Caki2 (cell line): ENCODE measurements around the gene HNRNPLL. TPM values are rescaled to one million over a fixed set of nuclear protein-coding genes. Genes with fewer than 3 reads are reported as not detected.
"Not testable (repeated sequence)": the region's sequence is repeated elsewhere in the genome, so short reads cannot be mapped to it uniquely, and the experiment has no call there.

Source experiments
- DNase-seq: peaks from one replicate; pipeline ENCODE4 v3.0.0-alpha.2; 2015; ENCODE audit warnings: low read depth
- in situ Hi-C: cut with HindIII; loops from 2 replicates; pipeline ENCODE4 v1.10.0; 2016; ENCODE audit warnings: low sequenced_read_pairs, low pct_unique_long_range_greater_than_20kb, mixed read lengths
- total RNA-seq: library from RNA; depleted of rRNA; stranded (reverse); fragments of >200 nt; shearing (Covaris generic); gene quantifications from 2 replicates; pipeline ENCODE4 v1.2.3, GENCODE V29; 2014; ENCODE audit warnings: low replicate concordance

HNRNPLL gene
- total RNA-seq, 1 experiment from 2014 or later = 37.1 TPM

DNA sequence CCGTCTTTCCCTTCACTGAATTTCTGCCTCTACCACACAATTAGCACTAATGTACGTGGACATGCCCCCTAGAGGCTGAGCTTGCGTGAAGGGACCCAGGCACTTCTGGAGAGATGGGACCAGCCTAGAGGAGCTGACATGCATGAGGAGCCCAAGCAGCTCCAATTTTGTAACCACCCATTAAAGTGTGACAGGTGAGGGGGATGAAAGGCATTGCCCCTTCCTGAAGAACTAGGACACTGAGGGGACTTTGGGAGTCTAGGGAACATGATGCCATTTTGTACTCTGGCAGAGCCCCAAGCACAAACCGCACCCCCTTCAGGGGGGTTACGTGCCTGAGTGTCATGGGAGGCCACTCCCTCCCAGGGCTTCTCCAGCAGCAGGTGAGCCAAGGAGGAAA lies 63.6 kb downstream of the HNRNPLL start:
- no peak for DNase-seq
- in situ Hi-C loops = no loop called here

DNA sequence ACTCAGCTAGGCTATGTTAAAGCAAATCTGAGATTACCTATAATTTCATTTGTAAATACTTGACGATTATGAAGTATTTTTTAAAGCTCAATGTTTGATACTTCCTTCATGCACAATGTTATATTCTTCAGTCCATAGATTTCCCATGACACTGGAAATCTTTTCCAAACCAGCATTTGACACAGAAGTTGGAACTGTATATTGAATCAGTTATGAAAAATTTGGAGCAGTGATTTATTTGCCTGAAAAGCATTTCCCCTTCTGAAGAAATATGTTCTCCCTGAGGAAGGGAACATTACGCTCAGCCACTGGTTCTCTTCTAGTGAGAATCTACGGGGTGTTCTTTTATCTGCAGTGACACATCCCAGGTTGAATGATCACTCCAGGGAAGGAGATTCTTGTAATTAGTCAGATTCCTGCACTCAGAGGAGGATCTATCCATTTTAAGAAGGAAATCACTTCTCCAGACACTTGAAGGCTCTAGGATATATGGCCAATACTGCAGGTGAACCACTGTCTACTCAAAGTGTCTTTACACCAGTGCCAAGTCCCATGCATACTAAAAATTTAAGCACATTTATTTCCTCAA lies 64.7 kb downstream of the HNRNPLL start:
- in situ Hi-C loops = no loop called here

DNA sequence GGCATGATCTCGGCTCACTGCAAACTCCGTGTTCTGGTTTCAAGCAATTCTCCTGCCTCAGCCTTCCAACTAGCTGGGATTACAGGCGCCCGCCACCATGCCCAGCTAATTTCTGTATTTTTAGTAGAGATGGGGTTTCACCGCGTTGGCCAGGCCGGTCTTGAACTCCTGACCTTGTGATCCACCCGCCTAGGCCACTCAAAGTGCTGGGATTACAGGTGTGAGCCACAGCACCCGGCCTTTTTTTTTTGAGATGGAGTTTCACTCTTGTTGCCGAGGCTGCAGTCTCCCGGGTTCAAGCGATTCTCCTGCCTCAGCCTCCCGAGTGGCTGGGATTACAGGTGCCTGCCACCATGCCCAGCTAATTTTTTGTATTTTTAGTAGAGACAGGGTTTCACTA lies 65.4 kb downstream of the HNRNPLL start:
- in situ Hi-C loops, DNase-seq: not testable (repeated sequence)

More for the DNA sequence above, 64.7 kb downstream of the HNRNPLL start:
- DNase-seq = no peak

DNA sequence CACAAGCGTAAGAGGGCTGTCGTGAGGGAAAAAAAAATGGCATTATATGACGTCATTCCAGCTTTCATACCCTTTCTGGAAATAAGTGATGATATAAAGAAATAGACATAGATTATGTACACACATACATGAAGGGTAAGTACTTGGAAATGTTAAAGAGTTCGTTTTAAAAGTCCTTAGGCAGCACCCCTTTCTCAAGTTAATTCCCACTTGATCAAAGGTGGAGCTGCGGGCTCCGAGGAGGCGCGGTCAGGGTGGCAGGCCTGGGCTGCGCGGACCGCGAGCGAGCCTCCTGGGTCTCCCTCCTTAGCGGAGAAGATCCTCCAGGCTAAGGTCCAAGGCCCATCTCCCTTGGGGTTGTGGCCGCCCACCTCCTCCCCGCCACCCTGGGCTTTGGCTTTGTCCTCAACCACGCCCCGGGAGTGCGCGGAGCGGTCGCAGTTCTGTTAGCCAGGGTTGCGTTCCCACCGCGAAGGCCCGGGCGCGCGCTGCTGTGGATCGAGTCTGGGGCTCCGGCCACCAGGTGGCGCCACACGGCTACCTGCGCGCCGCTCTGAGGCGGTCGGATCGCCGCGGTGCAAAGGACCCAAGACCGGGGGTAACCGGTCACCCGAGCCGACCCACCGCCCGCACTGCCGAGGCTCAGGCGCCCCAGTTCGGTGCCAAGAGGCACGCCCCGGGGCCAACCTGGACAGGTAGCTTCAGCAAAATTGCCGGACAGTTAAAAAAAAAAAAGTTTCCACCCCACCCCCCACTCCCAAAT lies 66.8 kb downstream of the HNRNPLL start:
- peak; percentile 50 for DNase-seq

DNA sequence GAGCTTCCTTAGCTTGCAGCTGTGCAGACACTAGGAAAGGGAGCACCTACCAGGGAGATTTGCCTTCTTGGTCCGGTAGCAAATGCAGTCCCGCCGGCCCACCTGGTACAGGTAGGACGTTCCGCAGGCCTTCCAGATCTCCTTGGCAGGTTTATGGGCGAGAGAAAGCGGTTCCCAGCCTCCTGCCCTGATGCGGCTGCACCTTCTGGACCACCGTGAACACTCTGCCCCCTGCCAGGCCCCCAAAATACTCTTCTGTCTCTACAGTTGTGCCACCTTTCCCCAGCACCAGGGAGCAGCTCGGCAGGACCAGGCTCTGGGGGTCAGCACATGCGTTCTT lies 67.4 kb downstream of the HNRNPLL start:
- DNase-seq = no peak
- in situ Hi-C loops = no loop called here

More for the DNA sequence above, 66.8 kb downstream of the HNRNPLL start:
- in situ Hi-C loops = no loop called here

DNA sequence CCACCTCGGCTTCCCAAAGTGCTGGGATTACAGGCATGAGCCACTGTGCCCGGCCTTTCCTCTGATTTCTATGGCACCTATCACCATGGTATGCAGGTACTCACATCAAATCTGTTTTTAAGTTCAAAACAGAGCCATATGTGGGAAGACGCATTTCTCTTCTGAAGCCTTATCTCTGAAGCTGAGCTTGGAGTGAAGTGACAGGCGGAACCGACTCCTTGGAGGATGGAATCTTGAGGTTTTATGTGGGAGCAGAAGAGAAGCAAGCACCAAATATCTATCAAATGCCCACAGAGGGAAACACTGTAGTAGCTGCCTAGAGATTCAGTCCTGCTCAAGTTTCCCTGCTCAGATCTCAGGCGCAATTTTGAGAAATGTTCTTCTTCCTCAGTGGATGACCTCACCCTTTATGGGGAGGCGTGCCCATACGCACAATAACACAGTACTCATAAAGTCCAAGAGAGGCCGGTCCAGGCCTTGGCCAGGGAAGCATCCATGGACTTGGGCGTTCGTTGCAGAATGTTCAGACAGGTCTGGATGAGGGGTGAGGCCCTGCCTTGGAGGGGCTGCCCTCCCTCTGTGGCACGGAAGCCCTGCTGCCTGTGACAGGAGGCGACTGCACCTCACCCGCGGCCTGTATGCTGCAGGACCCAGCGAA lies 67.9 kb downstream of the HNRNPLL start:
- in situ Hi-C loops = no loop called here
- no peak for DNase-seq

DNA sequence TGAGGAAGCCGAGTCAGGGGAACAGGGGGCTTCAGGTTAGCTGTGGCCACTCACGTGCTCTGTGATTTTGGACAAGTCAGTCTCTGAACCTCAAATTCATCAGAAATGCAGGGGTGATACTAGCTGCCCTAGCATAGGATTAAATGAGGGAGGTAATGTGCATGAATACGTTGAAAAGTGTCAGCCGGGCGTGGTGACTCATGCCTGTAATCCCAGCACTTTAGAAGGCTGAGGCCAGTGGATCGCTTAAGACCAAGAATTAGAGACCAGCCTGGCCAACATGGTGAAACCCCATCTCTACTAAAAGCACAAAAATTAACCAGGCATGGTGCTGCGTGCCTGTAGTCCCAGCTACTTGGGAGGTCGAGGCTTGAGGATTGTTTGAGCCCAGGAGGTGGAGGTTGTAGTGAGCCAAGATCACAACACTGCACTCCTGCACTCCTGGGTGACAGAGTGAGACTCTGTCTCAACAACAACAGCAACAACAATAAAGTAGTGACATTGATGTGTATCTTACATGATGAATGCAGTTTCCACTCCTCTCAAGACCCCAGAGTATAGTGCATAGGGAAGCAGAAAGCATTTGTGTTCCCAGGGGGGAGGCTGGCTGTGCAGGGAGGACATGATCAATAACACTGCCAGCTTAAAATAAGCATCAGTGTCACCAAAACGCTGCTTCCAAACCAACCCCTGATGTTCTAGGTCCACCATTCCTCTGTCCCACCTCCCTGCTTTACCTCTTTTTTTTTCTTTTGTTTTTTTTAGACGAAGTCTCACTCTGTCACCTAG lies 68.8 kb downstream of the HNRNPLL start:
- in situ Hi-C loops = no loop called here
- no peak for DNase-seq

DNA sequence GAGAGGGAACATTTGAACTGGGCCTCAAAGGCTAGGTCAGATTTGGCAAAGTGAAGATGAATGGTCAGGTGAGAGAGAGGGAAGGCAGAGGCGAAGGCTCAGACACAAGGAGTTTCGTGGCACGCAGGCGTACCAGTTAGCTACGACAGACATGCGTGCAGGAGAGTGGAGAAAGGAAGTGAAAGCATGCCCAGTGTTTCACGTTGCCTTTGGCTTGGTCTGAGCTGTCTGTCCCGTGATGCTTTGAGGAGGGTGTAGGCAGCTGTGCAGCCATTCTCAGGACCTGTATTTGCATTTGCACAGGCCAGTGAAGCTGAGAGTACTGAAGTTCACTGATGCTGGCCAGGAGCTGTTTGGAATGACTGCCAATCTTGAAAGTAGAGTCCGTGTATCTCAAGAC lies 69.5 kb downstream of the HNRNPLL start:
- in situ Hi-C loops = no loop called here
- no peak for DNase-seq

DNA sequence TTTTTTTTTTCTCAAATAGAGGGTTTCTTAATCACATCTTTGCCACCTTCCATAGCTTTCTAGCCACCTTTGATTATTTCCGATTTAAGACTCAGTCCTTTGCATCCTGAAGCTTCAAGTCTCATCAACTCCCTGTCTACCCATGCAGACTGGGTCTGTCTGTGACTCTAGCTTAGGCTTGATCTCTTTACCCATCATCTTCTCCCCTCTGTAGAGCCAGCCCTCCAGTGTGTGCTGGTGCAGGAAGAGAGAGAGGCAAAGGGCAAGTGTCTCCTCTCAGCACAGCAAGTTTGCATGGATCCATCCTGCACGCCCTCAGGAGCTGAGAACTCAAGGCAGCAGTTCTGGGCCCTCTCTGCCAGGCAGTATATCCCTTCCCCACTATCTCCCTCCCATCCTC lies 70.4 kb downstream of the HNRNPLL start:
- in situ Hi-C loops = no loop called here
- no peak for DNase-seq

DNA sequence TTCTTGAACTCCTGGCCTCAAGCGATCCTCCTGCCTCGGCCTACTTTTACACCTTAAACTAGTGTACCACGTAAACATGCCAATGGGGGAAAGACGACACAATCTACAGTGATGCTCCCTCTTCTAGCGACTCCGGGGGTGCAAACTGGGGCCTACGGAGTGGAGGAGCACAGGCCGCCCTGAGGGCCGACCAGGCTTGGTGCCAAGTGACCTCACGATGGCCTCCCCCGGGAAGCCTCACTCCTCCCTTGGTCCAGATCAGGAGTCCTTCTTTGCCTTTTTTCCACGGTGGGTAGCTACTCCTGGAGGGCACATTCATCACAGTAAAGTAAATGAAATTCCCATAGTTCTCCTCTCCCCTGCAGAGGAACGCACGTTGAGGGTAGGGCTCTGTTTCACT lies 73.5 kb downstream of the HNRNPLL start:
- in situ Hi-C loops = no loop called here
- no peak for DNase-seq

DNA sequence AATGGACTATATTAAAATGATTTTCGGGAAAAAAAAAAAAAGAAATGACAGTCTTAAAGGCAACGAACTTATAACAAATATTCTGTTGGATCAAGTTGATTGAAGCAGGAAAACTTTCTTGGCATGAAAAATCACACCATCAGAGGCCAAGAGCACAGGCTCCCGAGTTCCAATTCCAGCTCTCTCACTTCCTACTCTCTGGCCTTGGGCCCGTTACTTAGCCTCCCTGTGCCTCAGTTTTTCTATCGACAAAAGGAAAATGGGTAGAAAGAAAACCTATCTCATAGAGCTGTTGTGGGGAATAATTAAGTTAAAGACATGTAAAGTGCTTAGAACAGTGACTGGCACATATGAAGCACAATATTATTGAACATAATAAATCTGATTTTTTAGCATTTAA lies 74.2 kb downstream of the HNRNPLL start:
- in situ Hi-C loops = no loop called here
- no peak for DNase-seq

DNA sequence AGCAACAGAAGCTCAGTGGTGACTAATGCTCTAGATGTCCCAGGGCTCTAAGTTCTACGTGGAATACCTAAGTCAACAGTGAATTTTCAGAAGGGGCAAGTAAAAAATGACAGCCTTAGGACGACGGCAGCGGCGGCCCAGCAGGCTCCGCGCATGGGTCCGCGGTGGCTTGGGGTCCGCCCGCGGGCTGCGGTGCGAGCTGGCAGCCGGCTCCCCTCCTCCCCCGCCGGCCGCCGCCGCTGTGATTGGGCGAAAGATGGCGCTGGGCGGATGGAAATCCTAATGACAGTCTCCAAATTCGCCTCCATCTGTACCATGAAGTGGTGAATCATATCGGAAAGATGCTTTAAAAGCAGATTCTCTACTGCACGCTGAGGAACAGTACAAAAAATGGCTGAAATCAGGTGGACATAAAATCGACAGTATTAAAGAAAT lies 74.7 kb downstream of the HNRNPLL start:
- in situ Hi-C loops = no loop called here
- DNase-seq = peak; percentile 68

DNA sequence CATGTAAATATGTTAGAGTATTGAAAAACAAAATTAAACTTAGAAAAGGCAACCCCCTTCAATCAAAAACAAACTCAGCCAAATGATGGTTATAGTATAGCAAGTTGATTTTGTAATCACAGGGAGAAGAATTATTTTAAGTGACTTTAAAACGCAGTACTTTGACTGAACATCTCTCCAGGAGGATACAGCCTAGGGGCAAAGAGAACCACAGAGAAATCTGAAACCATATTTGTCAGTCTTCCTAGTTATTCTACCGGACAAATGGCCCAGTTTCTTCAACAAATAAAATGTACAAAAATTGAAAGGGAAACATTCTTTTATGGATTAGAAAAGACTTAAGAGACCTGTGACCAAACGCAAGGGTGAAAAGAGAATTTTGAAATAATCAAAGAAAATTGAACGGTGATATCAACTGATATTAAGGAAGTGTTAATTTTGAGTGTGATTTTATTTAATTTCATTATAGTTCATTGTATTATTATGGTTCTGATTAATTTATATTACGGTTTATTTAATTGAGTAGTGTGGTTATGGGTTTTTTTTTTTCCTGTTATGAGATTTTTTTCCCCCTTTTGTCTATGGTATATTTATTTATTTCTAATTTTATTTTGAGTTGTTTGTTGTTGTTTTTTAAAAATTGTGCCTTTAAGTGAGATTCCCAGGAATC lies 75.3 kb downstream of the HNRNPLL start:
- no peak for DNase-seq
- in situ Hi-C loops = no loop called here

DNA sequence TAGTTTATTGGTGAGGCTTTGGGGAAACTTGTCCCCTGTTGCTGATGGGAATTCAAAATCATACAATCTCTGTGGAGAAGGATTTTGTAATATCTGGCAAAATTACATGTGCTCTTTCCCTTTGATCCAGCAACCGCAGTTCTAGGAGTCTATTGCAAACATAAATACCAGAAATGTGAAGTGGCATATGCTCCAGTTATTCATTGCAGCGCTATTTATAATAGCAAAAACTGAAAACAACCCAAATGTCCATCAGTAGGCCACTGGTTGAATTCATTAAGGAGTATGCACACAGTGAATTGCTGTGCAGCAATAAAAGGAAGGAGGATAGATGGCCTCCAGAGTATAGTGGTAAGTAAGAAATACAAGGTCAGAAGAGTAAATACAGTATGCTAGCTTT lies 76.5 kb downstream of the HNRNPLL start:
- in situ Hi-C loops = no loop called here
- no peak for DNase-seq

DNA sequence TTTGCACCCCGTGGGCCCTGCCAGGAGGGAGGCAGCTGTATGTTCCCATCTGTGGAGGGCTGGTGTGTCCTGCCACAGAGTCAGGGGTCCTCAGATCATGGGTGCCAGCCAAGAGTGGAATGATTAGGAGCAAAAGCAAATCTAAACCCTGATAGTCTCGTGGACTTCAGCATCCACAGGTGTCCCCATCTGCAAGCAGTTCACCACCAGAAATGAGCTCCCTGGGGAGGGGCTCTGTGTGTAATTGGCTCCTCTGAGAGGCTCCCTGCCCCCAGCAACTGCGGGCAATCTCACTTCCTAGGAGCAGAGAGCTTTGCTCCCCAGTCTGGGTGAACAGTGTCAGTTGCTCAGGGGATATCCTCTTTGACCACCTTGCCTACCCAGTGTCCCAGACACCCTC lies 78.1 kb downstream of the HNRNPLL start:
- in situ Hi-C loops = no loop called here
- no peak for DNase-seq

DNA sequence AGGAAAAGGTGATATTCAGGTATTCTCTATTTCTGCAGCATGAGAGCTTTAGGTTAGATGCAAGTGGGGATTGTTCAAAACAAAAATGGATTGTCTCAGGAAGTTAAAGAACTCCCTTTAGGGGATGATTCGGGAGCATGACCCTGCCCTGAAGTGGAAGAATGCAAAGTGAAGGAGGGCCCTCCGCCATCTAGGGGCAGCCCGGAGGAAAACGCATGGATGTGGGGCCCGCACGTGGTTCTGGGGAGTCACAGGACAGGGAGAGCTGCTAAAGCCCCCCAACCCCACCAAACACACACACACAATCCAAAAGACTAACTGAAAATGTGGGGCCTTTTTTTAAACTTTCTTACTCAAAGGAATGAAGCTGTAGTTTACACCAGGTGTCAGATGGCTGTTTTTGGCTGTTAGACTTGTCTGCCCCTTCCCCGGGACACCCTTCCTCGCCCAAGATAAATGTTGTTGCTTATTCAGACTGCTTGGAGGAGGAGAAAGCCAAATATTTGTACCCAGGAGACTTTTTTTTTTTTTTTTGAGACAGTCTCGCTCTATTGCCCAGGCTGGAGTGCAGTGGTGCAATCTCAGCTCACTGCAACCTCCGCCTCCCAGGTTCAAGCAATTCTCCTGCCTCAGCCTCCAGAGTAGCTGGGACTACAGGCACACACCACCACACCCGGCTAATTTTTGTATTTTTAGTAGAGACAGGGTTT lies 78.8 kb downstream of the HNRNPLL start:
- in situ Hi-C loops = no loop called here
- no peak for DNase-seq

DNA sequence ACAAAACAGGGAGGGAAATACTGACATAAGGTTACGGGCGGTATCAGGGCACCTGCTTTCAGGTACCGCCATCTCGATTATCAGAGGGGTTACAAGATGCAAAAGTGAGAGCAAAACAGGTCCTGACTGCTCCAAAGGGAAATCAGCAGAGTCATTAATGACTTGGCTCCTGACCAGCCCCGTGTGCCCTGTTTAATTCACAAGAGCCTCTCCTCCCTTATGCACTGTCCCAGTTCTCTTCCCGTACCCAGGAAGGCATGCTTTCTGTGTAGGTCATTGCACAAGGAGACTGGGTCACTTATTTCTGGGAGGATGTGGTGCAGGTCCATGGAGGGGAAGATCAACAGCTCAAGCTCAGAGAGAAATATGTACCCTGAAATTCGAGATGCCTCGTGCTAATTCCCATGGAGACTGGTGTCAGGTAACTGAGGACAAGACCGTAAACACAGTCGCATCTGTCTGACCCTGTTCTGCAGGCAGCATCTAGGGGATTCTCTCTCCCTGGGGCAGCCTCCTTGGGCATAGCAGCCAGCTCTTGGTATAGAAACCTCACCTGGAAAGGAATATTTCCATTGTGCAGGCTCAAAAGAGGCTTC lies 79.9 kb downstream of the HNRNPLL start:
- in situ Hi-C loops = no loop called here
- no peak for DNase-seq
